ENCODE data around the gene HSD17B14. TPM values are rescaled to one million over a fixed set of nuclear protein-coding genes. Genes with fewer than 3 reads are reported as not detected.

The HSD17B14 gene
- total and polyA plus RNA-seq, 2 of the 8 experiments (the other 6 are each of a cell fraction or from before 2014, with no cell fraction given), result 8.4 to 25.5 TPM

DNA sequence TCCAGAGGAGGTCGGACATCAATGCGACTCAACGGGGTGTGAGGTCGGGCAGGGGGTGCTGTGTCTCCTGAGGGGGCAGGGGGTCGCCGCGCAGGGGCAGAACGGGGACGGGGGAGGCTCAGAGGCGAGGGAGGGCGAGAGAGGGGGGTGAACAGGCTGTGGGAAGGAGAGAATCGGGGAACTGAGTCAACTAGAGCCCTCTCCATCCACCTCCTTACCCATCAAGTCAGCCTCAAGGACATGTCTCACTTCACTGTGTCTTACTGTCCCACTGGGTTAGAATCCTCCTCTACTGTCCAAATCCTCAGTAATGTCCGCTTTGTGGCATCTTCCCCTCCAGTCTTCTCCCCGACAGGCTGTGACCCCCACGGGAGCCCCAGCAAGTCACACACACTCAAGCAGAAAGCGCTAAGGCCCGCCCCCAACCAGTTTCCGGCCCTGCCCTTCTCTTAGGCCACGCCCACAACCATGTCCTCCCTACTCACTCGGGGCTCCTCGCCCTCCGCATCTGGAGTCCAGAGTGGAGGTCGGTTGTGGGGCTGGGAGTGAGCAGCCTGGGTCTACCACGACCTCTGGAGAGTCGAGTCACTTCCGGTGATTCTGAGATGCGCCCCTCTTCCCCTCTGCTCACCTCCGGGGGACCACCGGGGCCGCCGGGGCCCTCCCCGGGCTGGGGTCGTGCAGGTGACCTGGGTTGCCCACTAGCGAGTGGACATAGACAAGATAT is 22.9 kb upstream of the HSD17B14 start:
- 92% methylated on average over 23 of the region's 34 CpGs; no CpG with 5 or more reads in 1 of the 2 experiments for WGBS, 2 experiments (ENCODE audit: extremely low coverage in 1 of 2, insufficient coverage in 1 of 2, insufficient read length in 1 of 2, insufficient replicate concordance in 2 of 2, low coverage in 1 of 2, low lambda C conversion rate in 2 of 2, missing lambda C conversion rate in 1 of 2)
- FAIRE-seq, result no peak
- peaks cover 0 to 6% (median 0%) of the 10 kb centered on the region in 4 experiments; a peak in 1 of 7 replicates for H3K4me1 ChIP-seq (replicated peaks in 1 of 4; ENCODE audit: control insufficient read depth in 3 of 4, insufficient read depth in 4 of 4, low read length in 3 of 4)
- peak in 1 of 2 experiments; percentile 69 for DNase-seq (ENCODE audit: low read depth in 1 of 2, low spot score in 2 of 2)
- no peak overlapping the region for H4K5ac ChIP-seq (ENCODE audit: insufficient read length, low read depth, low read length)
- H4K8ac ChIP-seq (ENCODE audit: extremely low read depth, insufficient read depth, low read length), result no peak overlapping the region
- no peaks in the 10 kb centered on the region; a peak in 2 of 8 replicates for H3K36me3 ChIP-seq (ENCODE audit: control insufficient read depth in 2 of 4, insufficient read depth in 4 of 4, low read length in 3 of 4)
- H3K27me3 ChIP-seq (replicated peaks in 1 of 4; ENCODE audit: control insufficient read depth in 3 of 4, extremely low read depth in 1 of 4, insufficient read depth in 3 of 4, low read length in 3 of 4), result no peaks in the 10 kb centered on the region; a peak in 1 of 7 replicates
- no peak overlapping the region for H2BK120ac ChIP-seq (replicated peaks; ENCODE audit: low read depth, low read length)
- H3K27ac ChIP-seq (ENCODE audit: low read depth, low read length), result no peak overlapping the region
- H2BK20ac ChIP-seq (ENCODE audit: low read length), result no peak overlapping the region
- ChIA-PET CTCF (ENCODE audit: partially characterized antibody) (interaction anchor here (0.8 to 1.3 kb wide), 3 partner anchors 76 to 366 kb away, joined by 3 to 5 read pairs (median 3); no protein-coding TSS in a partner anchor), POLR2A (ENCODE audit: partially characterized antibody) (interaction anchor here (0.7 to 4.2 kb wide), 6 partner anchors 9 to 21 kb away, joined by 3 to 43 read pairs (median 6); partner anchors contain the start of genes PLEKHA4 and PPP1R15A)
- H2AK5ac ChIP-seq (ENCODE audit: low read depth, low read length), result no peak overlapping the region
- no peak overlapping the region for H2AFZ ChIP-seq (ENCODE audit: low read length)
- H3K23ac ChIP-seq (ENCODE audit: insufficient read length), result no peak overlapping the region
- H3K14ac ChIP-seq (ENCODE audit: insufficient read length), result no peak overlapping the region
- TF ChIP-seq TAF1 (IDR thresholded peaks at IDR 0.05; ENCODE audit: low read depth, low read length), result no peak
- H2BK5ac ChIP-seq (ENCODE audit: low read depth, low read length), result no peak overlapping the region
- no peaks in the 10 kb centered on the region for H4K20me1 ChIP-seq (replicated peaks in 1 of 2; ENCODE audit: control insufficient read depth in 1 of 2, insufficient read depth in 2 of 2, low read length in 2 of 2)
- H3K79me1 ChIP-seq (ENCODE audit: low read depth, low read length), result 0 out of 2 replicates have a peak, but pooled peaks cover 2% of the 10 kb centered on the region
- H3K18ac ChIP-seq (ENCODE audit: extremely low read depth, low read length), result no peak overlapping the region
- no peak overlapping the region for H2BK15ac ChIP-seq (ENCODE audit: low read length)
- no peaks in the 10 kb centered on the region for H3K79me2 ChIP-seq (ENCODE audit: control insufficient read depth in 1 of 2, insufficient read depth in 2 of 2, low read length in 2 of 2)
- H4K91ac ChIP-seq (replicated peaks; ENCODE audit: insufficient read length, low read length), result no peak overlapping the region
- H3K9ac ChIP-seq (replicated peaks in 1 of 4; ENCODE audit: extremely low read depth in 1 of 4, low read depth in 3 of 4, low read length in 3 of 4), result no peak overlapping the region
- no peaks in the 10 kb centered on the region for H3K23me2 ChIP-seq (ENCODE audit: low read depth, low read length)
- no peak overlapping the region for H3K4ac ChIP-seq (replicated peaks; ENCODE audit: insufficient read length, low read depth, low read length)
- no peak overlapping the region; the same call in 1 of the 2 replicates for H2BK12ac ChIP-seq (ENCODE audit: low read depth, low read length)
- no peak overlapping the region for H3K4me3 ChIP-seq (ENCODE audit: extremely low read depth in 1 of 4, insufficient read depth in 2 of 4, low read depth in 3 of 4, low read length in 4 of 4)
- H3K56ac ChIP-seq (replicated peaks; ENCODE audit: insufficient read length, low read depth, low read length), result no peak overlapping the region
- H3K4me2 ChIP-seq (ENCODE audit: insufficient read depth in 1 of 2, low read depth in 2 of 2, low read length in 2 of 2), result 0 out of 4 replicates have a peak overlapping the region, but pooled peaks of 1 of the 2 experiments have one; percentile 33
- no peaks in the 10 kb centered on the region for H3K9me3 ChIP-seq (ENCODE audit: insufficient read depth in 2 of 2, low read depth in 1 of 2, low read length in 1 of 2)

Data from H1 (cell line).